ENCODE measurements around the gene INSL3.
"Not testable (repeated sequence)": the region's sequence is repeated elsewhere in the genome, so short reads cannot be mapped to it uniquely, and the experiment has no call there.

The INSL3 gene

DNA sequence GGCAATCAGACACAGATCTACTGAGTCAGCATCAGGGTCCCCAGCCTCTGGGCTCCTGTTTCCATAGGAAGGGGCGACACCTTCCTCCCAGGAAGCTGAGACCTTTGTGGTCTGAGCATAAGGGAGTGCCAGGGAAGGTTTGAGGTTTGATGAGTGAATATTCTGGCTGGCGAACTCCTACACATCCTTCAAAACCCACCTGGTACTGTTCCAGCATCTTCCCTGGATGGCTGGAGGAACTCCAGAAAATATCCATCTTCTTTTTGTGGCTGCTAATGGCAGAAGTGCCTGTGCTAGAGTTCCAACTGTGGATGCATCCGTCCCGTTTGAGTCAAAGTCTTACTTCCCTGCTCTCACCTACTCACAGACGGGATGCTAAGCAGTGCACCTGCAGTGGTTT, 9.2 kb downstream of the INSL3 start:
- no peak for DNase-seq (ENCODE audit: low spot score)

DNA sequence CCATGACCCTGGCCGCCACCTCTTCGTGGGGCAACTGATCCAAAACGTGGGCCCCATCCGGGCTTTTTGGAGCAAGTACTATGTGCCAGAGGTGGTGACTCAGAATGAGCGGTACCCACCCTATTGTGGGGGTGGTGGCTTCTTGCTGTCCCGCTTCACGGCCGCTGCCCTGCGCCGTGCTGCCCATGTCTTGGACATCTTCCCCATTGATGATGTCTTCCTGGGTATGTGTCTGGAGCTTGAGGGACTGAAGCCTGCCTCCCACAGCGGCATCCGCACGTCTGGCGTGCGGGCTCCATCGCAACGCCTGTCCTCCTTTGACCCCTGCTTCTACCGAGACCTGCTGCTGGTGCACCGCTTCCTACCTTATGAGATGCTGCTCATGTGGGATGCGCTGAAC, 9.6 kb downstream of the INSL3 start:
- no peak for DNase-seq (ENCODE audit: low spot score)

DNA sequence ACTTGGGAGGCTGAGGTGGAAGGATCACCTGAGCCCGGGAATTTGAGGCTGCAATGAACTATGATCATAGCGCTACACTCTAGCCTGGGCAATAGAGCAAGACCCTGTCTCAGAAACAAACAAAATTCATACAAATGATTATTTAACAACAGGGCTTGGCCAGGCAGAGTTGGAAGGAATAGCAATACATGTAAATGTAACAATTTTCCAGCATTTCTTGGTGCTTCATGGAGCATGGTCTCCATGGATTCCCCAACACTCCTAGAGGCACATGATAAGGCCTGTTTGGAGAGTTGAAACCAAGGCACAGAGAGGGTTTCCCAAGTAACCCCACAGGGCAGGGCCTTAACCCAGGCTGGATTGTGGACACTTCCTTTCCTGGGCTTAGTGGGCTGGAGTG, 10.2 kb downstream of the INSL3 start:
- no peak for DNase-seq (ENCODE audit: low spot score)

DNA sequence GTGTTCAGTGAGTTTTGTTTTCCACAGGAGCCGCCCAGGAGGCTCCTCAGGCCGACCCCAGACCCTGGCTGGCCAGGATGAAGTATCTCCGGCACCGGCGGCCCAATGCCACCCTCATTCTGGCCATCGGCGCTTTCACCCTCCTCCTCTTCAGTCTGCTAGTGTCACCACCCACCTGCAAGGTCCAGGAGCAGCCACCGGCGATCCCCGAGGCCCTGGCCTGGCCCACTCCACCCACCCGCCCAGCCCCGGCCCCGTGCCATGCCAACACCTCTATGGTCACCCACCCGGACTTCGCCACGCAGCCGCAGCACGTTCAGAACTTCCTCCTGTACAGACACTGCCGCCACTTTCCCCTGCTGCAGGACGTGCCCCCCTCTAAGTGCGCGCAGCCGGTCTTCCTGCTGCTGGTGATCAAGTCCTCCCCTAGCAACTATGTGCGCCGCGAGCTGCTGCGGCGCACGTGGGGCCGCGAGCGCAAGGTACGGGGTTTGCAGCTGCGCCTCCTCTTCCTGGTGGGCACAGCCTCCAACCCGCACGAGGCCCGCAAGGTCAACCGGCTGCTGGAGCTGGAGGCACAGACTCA, 13.5 kb downstream of the INSL3 start:
- DNase-seq (ENCODE audit: low spot score) = no peak

DNA sequence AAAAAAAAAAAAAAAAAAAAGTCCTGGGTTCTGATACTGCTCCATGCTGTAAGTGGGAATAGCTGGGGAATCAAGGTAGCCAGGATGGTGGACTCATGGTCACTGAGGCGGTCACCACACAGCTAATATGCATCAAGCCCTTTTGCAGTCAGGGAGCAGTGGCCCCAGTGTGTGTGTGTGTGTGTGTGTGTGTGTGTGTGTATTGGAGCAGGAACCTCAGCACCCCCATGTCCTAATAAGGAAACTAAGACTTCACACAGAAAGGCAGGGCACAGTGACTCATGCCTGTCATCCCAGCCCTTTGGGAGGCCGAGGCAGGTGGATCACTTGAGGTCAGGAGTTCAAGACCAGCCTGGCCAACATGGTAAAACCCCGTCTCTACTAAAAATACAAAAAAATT, 14.4 kb downstream of the INSL3 start:
- no peak for DNase-seq (ENCODE audit: low spot score)

DNA sequence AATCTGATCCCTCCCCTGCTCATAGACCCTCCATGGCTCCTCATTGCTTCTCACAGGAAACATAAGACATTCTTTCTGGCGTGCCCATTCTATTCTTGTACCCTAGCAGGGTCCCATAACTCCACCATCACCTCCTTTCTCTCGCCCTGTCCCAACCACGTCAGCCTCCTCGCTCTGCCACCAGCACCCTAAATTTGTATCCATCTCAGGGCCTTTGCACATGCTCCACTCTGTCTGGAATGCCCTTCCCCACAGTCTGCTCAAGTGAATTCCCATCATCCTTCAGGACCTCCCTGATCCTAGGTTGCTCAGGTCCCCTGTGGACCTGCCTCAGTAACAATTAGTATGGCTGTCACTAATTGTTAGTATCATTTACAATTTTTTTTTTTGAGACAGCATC, 15.9 kb downstream of the INSL3 start:
- no peak for DNase-seq (ENCODE audit: low spot score)

DNA sequence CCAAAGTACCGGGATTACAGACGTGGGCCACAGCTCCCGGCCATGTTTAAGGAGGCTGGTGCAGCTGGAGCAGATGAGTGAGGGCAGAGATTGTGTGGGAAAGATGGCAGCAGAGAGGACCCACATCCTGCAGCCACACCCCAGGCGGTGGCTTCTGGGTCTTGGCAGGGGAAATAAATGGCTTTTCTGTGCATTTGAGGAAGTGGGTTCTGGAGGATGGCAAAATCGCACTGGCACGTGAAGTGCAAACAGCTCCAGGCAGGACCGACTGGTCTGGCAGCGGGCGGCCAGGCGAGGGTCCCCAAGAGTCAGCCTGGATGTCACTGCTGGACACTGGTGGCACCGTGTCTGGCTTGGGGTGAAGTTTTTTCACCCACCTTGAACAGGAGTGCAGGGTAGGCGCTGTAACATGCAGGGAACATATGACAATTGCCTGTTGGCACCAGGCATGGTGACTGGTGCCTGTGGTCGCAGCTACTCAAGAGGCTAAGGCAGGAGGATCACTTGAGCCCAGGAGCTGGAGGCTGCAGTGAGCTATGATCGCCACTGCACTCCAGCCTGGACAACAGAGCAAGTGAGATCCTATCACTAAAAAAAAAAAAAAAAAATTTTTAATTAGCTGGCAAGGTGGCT, 17.9 kb downstream of the INSL3 start:
- no peak for DNase-seq (ENCODE audit: low spot score)

DNA sequence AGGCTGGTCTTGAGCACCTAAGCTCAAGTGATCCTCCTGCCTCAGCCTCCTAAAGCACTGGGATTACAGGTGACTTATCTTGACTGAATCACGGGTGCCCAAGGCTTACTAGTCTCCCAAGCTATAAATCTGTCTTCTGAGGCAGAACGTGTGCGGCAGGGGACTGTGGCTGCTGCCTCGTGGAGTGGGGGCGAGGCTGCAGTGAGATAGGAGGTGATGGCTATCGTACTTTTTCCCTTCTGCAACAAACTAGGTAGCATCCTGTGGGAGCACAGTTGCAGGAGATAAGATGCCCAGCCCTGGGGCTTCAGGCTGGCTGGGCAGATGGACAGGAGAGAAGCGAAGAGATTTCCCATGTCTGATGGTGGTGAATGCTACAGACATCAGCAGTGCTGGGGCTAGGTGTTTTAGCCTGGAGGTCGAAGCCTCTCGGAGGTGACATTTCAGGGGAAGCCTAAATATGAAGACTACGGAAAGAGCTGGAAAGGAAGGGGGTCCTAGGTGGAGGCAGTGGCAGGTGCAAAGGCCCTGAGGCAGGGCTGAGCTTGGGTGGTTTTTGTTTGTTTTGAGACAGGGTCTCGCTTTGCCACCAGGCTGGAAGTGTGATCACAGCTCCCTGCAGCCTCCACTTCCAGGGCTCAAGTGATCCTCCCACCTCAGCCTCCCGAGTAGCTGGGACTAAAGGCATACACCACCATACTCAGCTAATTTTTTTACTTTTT, 19.0 kb downstream of the INSL3 start:
- no peak for DNase-seq (ENCODE audit: low spot score)

DNA sequence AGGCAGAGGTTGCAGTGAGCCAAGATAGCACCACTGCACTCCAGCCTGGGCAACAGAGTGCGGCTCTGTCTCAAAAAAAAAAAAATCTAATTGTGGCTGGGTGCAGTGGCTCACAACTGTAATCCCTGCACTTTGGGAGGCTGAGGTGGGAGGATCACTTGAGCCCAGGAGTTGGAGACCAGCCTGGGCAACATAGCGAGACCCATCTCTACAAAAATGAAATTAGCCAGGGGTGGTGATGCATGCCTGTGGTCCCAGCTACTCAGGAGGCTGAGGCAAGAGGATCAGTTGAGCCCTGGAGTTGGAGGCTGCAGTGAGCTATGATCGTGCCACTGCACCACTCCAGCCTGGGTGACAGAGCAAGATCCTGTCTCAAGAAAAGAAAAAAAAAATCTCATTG, 22.7 kb downstream of the INSL3 start:
- DNase-seq (ENCODE audit: low spot score) = not testable (repeated sequence)

DNA sequence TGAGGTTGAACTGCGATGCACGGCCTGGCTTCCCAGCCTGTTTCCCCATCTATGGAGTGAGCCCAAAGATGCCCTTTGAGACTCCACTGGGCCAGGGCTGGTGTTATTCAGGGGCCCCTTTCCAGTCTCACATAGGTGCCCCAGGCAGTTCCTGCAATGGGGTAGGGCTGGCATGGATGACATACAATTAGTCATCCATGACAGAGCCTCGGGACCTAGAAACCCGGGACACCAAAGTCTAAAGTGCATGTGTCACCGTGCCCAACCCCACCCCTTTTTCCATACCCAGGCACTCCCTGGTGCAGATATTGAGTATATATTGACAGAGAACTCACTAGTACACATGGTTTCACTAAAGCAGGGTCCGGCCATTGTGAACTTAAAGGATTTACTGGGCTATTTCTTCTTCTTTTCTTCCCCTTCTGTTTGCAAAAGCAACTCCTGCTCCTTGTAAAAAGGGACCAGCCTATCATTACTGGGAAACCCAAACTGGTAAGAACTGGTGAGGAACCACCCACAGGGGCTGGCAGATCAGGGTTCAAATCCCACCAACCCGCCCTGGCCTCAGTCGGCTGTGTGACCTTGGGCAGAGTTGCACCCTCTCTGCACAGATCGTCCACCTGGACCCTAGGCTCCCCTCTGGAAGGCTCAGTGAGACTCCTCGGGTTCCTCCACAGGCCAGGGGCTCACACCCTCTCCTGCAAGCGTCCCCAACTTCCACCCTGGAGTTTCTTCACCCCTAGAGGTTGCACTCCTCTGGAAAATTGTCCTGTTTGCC, 23.7 kb downstream of the INSL3 start:
- DNase-seq (ENCODE audit: low spot score) = peak; percentile 58

DNA sequence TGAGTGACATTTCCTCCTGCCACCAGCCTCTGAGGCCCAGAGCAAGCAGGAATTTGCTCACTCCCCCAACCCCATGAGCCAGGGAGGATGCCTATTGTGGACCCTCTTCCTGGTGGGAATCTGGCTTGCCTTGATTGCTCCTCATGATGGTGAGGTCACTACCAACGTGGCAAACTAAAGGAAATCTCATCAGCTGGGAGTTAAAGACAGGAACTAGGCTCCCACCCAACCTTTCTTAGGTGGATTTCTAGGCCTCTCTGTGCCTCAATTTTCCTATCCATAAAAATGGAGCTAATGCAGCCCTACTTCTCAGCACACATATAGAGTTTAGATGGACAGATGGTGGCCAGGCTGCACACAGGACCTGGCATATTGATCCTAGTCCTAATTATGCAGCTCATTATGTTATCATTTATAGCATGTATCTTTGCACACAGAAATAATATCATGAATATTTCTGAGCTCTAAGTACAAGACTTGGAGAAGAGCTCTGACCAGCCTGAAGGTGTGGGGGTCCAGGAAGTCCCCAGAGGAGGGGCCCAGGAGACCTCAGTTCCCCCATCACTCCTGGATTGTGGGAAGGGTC, 24.4 kb downstream of the INSL3 start:
- no peak for DNase-seq (ENCODE audit: low spot score)

DNA sequence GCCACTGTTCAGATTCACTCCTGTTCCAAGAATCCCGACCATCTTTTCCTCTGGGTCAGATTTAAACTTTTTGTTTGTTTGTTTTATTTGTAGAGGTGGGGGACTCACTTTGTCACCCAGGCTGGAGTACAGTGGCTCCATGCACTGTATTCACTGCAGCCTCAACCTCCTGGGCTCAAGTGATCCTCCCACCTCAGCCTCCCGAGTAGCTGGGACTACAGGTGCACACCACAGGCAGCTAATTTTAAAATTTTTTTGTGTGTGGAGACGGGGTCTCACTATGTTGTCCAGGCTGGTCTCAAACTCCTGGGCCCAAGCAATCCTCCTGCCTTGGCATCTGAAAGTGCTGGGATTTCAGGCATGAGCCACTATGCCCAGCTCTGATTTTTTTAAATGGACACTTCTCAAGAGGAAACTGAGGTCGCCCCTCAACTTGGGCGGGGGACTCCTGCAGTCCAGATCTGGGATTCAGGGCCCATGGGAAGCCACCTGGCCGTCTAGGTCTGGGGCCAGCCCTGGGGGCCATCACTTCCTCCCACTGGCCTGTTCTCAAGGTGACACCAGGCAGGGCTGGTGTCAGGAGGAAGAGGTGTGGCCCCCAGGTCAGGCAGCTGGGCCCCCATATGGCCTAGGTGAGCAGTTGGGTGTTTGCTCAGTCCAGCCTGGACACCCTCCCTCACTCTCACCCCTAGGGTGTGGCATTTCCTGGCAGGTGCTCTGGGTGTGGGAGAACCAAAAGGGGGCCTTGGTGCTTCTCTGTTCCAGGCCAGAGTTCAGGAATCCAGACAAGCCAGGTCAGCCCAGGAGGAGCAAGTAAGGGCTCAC, 25.1 kb downstream of the INSL3 start:
- no peak for DNase-seq (ENCODE audit: low spot score)

DNA sequence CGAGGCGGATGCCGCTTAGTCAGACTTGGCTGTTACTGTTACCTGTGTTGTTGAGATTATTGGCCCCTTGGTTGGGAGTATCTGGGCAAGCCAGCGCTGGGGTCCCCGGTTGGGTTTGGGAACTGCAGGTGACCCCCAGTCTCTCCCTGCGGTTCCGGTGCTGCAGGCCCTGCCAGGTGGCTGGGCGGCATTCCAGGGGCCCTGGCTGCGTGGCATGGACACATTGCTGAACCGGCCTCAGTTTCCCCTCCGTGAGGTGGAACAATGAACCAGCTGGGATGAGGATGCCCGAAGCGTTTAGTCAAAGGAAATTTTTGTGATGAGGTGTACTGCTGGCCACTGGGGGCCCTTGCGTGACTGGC, 25.8 kb downstream of the INSL3 start:
- DNase-seq (ENCODE audit: low spot score) = no peak

DNA sequence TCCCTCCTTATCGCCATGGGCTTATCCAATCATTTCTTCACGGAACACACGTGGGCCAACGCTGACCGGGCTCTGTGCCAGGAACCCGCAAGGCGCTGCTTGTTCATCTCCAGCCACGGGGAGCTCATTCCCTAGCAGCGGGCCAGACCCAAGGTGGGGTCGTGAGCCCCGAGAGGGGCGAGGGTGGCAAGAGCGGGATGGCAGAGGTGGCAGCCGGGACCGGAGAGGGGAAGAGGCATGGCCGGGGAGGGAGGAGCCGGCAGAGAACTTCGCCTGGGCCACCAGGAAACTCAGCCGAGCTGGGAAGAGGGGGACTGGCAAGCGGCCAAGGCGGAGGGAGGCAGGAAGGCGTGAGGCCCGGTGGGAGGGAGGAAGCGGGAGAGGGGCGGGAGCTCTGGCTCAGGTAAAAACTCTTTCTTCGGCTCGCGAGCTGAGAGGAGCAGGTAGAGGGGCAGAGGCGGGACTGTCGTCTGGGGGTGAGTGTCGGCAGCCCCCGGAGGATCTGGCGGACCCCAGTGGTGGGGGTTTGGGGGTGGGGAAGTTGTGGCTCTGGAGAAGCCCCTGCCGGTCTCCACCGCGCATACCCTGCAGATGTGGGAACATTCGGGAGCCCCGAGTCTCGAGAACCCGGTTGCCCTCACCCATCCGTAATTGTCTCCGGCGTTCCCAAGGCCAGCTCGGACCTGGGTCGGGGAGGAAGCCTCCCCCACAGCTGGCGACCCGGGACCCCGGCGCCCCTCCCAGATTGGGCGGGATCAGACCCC, 26.4 kb downstream of the INSL3 start, which contains the start of gene B3GNT3:
Gene B3GNT3 (plus strand): TSS at position 408 of the 764 bp plus-strand sequence. CDS start 12,670 bp downstream, outside the sequence.
- peak; percentile 10 for DNase-seq (ENCODE audit: low spot score)

DNA sequence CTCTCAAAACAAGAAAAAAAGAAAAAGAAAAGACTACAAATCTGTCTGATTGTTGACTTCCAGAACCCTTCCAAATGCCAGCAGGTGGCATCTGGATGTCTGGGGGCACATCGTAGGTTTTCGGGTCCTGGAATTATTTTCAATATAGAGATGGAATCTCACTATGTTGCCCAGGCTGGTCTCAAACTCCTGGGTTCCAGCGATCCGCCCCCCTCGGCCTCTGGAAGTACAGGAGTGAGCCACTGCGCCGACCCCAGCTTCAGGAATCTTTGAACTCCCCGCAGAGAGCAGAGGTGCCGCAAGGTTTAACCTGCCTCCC, 26.9 kb downstream of the INSL3 start:
- no peak for DNase-seq (ENCODE audit: low spot score)

DNA sequence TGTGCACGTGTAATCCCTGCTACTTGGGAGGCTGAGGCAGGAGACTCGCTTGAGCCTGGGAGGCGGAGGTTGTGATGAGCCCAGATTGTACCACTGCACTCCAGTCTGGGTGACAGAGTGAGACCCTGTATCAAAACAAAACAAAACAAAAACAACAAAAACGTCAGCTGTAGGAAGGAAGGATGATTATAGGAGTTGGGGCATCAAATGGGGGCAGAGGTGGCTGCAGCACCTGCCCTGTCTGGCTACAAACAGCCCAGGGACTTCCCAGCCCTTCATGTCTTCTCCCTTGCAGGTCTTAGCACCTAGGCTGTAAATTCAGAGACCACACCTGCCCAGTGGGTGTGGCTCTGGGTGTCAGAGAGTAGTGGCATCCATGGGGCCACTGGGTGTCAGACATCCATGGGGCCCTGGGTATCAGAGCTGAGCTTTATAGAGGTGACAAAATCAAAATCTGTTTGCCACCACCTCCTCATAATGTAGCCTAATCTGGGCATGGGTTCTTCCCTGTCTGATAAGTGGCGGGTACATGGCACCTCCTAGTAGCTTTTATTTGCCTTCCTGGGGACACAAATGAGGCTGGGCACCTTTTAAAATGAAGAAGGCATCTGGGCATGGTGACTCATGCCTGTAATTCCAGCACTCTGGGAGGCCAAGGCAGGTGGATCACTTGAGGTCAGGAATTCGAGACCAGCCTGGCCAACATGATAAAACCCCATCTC, 31.1 kb downstream of the INSL3 start:
- no peak for DNase-seq (ENCODE audit: low spot score)

DNA sequence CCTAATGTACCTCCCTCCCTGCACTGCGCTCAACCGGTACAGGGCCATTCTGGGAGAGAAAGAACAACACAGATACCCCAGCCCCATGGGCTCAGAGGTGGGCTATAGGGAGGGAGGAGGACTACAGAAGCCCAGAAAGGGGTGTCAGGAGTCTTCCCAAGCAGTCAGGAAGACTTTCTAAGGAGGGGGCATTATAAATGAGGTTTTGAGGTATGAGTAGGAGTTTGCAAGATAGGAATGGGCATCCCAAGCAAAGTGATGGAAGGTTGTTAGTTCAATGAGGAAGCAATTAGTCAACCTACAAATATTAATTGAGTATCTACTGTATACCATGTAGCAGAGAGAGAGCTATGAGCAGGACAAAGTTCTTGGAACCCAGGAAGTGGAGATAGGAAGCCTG, 32.7 kb downstream of the INSL3 start:
- DNase-seq (ENCODE audit: low spot score) = no peak

DNA sequence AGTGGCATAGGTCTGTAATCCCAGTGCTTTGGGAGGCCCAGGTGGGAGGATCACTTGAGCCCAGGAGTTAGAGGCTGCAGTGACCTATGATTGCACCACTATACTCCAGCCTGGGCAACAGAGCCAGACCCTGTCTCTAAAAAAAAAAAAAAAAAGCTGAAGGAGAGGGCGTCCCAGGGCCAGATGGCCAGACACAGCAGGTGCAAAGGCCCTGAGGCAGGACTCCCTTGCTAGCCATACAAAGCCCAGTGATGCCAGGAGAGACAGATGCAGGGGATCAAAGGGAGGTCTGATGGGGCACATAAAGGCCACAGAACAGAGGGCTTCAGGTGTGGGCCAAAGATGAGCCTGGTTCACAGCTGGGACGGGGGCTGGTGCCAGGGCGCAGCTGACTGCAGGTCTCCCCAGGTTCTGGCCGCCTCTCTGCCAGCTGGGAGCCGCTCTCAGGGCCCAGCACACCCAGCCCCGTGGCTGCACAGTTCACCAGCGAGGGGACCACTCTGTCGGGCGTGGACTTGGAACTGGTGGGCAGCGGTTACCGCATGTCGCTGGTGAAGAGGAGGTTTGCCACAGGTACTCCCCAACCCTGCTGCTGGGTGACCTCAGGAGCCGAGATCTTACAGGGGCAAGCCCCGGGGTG, 33.9 kb downstream of the INSL3 start:
- no peak for DNase-seq (ENCODE audit: low spot score)

DNA sequence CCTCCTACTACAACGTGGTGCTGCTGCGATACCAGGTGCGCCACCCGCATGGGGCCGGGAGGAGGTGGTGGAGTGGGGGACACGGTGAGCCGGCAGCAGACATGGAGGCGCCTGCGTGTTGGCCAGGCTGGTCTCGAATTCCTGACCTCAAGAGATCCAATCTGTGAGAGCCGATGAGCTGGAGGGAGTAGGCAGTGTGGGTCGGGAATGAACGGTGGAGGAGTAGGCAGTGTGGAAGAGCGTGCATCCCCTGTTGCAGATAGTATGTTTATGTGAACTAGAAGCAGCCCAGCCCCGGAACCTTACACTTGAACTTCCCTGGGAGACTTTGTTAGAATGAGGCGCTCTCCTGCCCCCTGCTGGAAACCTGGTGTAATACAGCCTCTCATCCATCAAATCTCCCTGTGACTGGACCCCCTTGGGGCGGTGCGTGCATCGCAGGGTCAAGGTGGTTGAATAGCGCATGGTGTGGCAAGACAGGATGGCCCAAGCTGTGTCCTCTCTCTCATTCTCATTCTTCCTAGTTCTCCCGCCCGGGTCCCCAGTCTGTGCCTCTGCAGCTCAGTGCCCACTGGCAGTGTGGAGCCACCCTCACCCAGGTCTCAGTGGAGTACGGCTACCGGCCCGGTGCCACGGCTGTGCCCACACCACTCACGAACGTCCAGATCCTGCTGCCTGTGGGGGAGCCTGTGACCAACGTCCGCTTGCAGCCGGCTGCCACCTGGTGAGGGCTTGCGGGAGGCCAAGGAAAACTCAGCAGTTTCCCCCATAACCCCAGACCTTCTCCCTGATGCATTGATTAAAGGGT, 36.9 kb downstream of the INSL3 start:
- peak; percentile 78 for DNase-seq (ENCODE audit: low spot score)
